Left kidney (tissue), 8 donors: ENCODE measurements around the gene SERBP1. TPM values are rescaled to one million over a fixed set of nuclear protein-coding genes. Genes with fewer than 3 reads are reported as not detected.
A peak's percentile ranks its signal among the peaks of the same experiment; 100 is the strongest.
"Not testable (repeated sequence)": the region's sequence is repeated elsewhere in the genome, so short reads cannot be mapped to it uniquely, and the experiment has no call there.

Experiments used
- DNase-seq: peaks from one replicate; pipeline ENCODE4 v3.0.0-alpha.2; 2013
- long read RNA-seq, 8 donors: transcript quantifications; one replicate each; lab custom pipeline, GENCODE V29; 2026
- polyA plus RNA-seq: library from polyadenylated mRNA; unstranded; fragments of 120-200 nt; gene quantifications from one replicate; pipeline ENCODE4 v1.2.1, GENCODE V29; 2013; ENCODE audit not compliant: insufficient read length

SERBP1 gene
- 417 TPM for polyA plus RNA-seq
- long read RNA-seq, donor 1, full-length matches to known transcripts = 99 of 354 reads
- long read RNA-seq, donor 1, partial matches to known transcripts = 255 of 354 reads
- long read RNA-seq, donor 1, other reads (novel, unspliced or antisense) = 0 of 354 reads
- long read RNA-seq, donor 2, full-length matches to known transcripts = 94 of 287 reads
- long read RNA-seq, donor 2, partial matches to known transcripts = 193 of 287 reads
- long read RNA-seq, donor 2, other reads (novel, unspliced or antisense) = 0 of 287 reads
- long read RNA-seq, donor 3, full-length matches to known transcripts = 98 of 281 reads
- long read RNA-seq, donor 3, partial matches to known transcripts = 183 of 281 reads
- long read RNA-seq, donor 3, other reads (novel, unspliced or antisense) = 0 of 281 reads
- long read RNA-seq, donor 4, full-length matches to known transcripts = 5 of 25 reads
- long read RNA-seq, donor 4, partial matches to known transcripts = 20 of 25 reads
- long read RNA-seq, donor 4, other reads (novel, unspliced or antisense) = 0 of 25 reads
- long read RNA-seq, donor 5, full-length matches to known transcripts = 129 of 313 reads
- long read RNA-seq, donor 5, partial matches to known transcripts = 184 of 313 reads
- long read RNA-seq, donor 5, other reads (novel, unspliced or antisense) = 0 of 313 reads
- long read RNA-seq, donor 6, full-length matches to known transcripts = 105 of 333 reads
- long read RNA-seq, donor 6, partial matches to known transcripts = 228 of 333 reads
- long read RNA-seq, donor 6, other reads (novel, unspliced or antisense) = 0 of 333 reads
- long read RNA-seq, donor 7, full-length matches to known transcripts = 140 of 469 reads
- long read RNA-seq, donor 7, partial matches to known transcripts = 329 of 469 reads
- long read RNA-seq, donor 7, other reads (novel, unspliced or antisense) = 0 of 469 reads
- long read RNA-seq, donor 8, full-length matches to known transcripts = 53 of 109 reads
- long read RNA-seq, donor 8, partial matches to known transcripts = 56 of 109 reads
- long read RNA-seq, donor 8, other reads (novel, unspliced or antisense) = 0 of 109 reads

DNA sequence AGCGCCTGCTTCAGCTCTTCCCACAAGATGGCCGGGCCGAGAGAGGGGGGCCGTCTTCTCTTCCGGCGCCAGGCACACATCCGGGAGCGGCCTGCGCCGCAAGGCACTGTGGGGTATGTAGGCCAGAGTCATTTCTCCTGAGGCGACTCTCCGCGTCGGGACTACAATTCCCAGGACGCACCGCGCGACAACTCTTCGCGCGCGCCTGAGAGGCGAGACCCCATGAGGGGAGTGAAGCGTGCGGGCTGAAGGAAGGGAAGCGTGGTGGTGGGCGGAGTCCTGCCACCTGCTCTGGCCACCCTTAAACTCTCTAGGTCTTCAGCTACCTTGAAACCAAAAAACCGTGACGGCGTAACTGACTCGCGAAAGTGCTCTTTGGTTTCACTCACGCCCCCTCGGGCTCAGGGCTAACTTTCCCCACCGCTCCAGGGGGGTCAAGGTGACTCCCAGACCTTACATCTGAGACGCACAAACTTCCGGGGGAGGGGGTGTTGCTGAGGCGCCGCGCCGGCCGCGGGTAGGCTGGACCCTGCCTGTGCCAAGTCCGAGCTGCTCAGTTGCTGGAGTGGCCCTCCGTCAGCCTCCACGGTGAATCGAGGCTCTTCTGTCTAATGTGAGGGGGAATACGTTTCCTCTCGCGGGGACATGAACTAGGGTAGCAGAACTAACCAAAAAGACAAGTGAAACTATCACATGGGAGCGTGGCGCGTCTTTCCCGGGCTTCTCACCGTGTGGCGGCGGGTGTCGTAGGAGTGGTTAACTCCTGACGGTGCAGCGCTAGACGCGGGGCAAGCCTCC is at the start of gene SERBP1:
TSS of gene SERBP1 (minus strand) at position 45 of the 798 bp plus-strand sequence. CDS start 102 bp downstream, outside the sequence.
- peak; percentile 97 for DNase-seq

DNA sequence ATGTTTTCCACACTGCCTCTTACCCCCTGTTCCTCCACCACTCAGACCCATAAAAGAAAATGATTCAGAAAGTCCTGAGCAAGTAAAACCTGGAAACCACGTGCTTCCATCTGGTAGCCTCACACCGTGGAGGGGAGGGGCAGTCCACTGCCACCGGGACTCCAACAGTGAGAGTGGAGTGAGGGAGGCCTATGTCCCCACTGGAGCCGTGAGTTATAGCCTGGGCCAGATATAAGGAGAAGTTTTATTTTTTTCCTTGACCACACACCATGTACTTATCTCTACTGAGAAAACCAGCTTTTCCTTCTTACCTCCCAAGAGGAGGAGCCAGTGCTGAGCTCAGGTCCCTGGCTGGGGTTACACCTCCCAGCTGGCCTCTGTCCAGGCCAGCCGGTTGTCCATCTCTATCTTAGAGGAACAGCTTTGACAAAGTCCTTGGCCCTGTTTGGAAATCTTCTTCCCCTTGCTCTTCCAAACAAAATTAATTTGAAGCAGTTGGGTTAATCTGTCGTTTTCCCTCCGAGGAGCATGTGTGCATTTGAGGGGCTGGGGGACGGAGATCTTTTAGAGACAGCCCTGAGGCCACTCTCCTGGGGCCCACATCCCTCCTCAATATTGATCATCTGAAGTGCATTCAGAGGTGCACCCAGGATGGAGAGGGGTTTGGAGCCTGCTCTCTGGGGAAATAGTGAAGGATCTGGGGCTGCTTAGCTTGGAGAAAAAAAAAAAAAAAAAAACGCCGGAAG is 49.1 kb upstream of the SERBP1 start:
- no peak for DNase-seq

DNA sequence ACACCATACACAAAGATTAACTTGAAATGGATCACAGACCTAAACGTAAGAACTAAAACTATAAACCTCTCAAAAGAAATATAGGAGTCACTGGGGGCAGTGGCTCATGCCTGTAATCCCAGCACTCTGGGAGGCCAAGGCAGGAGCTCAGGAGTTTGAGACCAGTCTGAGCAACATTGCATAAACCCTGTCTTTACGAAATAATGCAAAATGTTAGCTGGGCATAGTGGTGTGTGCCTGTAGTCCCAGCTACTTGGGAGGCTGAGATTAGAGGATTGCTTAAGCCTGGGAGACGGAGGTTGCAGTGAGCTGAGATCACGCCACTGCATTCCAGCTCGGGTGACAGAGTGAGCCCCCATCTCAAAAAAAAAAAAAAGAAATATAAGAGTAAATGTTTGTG is 46.7 kb upstream of the SERBP1 start:
- DNase-seq = no peak

DNA sequence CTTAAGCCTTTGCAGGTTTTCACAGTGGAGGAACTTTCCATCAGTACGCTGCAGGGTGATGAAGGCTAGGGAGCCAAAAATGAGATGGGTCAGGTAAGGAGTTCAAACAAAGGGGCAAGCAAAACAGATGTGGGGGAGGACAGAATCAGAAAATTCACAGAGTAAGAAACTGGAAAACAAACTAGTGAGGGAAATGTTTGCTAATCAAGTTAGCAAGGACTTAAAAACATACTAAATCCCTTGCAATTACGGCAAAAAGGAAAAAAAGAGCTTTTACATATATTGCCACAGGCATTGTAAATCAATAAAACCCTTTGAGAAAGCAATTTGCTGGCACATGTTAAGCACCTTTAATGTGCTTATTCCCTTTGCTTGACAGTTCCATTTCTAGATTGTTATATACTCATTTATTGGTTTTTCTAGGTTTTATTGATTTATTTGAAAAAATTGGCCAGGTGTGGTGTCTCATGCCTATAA is 45.8 kb upstream of the SERBP1 start:
- no peak for DNase-seq

DNA sequence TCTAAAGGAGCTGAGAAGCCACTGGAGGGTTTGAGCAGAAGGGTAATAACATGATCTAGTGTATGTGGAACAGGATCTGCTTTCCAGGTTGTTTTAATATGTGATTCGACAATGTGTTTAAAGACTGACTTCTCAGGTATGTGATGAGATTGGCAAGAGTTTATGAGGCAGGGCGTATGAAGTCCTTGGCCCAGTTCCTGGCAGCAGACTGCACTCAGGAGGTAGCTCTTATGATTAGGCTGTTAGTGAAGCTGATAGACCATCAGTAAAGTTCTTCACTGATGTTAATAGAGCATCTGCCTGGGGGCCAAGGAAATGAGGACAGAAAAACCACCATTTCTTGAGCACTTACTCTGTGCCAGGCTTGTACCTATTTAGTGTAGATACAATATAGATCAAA is 41.9 kb upstream of the SERBP1 start:
- no peak for DNase-seq

DNA sequence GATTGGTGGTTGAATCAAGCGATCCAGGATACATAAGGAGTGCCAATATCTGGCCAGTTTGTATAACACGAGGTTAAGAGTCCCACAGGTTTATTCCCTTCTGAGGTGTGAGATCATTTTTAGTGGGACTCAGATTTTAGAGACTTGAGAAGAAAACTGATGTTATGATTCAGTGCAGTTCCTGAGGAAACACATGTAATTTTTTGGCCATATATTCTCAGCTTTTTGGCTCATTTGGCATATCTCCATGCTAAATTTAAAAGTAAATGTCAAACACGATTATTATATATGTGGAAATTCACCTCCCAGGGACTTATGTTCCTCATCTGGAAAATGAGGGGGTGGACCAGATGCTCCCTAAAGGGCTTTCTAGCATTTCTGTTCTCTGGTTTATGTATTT is 39.2 kb upstream of the SERBP1 start:
- DNase-seq = no peak

DNA sequence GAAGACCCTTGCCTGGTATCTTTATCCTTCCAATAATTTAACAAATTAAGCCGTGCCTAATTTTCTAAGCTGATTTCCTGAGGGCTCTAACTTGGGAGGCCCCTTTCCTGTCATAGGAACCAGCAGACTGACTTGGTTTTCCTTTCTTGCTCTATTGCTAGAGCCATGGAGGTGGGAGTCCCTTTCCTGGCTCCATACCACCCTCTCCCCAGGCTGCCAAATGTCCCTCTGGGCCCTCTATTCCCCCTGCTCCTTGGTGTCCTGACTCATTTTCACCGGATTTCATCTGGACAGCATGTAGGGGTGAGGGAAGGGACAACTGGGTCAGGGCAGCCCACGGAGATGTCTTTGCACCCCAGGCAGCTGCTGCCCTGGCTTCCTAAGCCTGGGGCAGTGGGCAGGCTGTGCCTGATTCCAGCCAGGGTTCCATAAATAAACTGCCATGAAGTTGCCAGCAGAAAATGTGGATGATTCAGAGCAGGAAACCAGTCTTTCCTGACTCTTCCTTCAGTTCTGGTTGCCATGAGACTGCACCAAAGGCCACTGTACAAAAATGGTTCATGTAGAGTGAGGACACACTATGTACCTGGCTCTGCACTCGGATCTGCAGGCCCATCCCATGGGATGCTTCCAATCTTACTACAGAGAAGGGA is 38.0 kb upstream of the SERBP1 start:
- no peak for DNase-seq

DNA sequence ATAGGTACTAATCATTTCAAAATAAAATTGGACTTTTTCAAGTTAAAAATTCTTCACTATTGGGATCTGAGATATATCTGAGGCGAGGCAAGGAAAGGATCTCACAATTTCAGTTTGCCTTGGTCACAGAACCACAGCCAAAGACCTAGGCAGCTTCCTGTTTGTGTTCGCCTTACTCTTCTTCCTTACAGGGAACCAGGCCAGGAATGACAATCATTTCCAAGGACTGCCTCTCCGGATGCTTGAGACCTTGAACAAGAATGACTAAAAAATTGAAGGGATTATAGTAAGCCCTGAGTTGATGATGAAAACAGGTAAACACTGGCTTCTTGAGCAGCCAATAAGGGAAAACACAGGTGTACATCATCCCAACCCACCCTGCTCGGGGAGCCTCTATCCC is 35.2 kb upstream of the SERBP1 start:
- no peak for DNase-seq

DNA sequence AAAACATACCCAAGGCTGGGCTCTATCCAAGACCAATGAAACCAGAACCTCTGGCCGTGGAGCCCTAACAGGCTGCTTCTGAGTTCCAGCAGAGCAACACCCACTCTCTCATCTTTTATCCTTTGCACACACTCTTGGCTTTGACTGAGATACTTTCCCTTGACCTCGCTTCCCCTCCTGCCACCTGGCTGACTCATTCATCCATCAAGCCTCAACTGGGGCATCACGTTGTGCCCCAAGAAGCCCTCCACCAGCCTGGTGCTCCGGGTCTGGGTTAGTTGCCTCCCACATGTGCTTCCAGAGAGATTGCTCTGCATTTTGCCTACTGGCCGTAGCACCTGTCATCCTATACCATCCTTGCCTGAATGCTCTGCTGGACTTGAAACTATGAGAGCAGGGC is 34.5 kb upstream of the SERBP1 start:
- no peak for DNase-seq

DNA sequence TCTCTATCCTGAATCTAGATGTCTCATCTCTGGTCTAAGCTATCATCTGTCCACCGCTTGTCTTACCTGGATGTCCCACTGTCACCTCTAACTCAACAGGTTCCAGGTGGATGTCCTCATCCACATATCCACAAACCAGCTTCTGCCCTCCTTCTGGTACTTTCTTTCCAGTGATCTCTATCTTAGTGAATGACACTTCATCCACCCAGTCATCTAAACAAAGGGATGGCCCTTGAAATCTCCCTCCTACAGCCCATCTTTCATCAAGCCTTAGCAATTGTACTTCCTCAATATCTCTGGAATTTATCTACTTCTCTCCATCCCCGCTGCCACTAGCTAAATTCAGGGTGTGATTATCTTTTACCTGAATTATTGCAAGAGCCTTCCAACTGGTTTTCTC is 33.9 kb upstream of the SERBP1 start:
- DNase-seq = no peak

DNA sequence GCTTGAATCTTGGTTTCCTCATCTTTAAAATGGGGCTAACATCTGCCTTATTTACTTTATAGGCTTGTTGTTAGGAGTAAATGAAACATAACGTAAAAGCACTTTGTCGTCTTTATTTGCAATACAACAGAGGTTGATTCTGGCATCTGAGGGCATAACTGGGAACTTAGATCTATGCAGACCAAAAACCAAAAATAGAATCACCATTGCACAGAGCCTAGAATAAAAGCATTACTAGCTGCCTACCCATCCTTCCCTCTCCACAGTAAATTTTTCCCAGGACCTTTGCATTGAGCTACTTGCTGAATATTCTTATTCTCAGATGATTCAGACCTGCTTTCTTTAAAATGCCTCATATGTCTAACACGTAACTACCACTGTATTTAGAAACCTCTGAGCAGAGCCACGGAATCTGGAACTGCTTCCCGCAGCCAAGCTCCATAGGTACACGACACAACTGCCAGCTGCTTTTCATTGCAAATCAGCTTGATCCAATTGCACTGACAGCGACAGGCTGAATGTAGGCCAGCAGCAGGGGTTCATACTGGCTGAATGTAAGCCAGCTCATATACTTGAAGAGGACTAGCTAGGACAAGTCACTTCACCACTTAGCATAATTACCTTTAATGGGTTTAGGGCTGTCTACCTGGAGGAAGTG is 33.2 kb upstream of the SERBP1 start:
- no peak for DNase-seq

DNA sequence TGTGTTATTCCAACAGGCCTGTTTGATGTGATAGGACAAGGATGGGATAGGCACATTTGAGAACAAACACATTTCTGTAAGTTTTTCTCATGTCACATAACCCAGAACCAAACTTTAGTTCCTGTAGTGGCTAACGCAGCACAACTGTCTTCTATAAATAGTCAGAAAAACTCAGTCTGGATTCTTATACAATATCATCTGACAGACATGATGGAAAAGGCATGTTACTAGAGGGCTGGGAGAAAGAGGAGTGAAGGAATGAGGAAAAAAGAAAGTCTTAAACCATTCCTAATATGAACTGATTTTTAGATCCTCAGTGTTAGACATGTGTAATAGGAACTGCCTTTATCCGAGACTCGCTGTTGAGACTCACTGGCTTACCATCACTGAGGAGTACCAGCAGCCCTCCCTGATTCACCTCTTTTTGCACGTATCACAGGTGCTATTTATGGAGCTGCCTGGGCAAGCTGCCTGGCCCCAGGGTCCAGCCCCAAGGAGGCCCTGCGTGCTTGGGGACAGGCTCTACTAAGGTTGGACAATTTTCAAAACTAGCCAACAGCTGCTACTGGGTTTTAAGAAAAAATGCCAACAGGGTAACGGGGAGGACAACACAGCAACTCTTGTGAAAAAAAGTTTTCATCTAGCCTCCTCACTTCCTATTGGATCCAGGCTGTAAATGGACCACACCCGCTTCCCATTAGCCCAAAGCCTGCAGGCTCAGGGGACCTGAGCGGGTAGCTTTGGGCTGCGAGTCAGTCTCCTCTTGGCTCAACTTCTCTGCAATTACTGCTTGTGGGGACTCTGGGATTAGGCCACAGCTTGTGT is 30.7 kb upstream of the SERBP1 start:
- DNase-seq = no peak

DNA sequence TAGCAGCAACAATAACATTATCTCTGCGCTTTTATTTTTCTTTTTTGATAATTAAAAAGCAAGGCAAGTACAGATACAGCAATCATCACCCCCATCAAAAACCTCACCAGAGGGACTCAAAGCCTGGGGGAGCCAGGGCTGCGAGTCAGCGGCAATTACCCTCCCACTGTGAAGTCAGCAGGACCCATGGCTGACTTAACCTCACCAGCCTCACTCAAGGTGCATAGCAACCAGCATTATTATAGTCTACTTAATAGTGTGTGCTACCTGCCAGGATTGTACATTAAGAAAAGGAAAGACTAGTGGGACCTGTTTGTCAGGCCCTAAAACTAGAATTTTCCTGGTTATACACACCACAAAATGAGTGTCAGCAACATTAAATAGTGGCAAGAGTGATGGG is 28.9 kb upstream of the SERBP1 start:
- DNase-seq = no peak

DNA sequence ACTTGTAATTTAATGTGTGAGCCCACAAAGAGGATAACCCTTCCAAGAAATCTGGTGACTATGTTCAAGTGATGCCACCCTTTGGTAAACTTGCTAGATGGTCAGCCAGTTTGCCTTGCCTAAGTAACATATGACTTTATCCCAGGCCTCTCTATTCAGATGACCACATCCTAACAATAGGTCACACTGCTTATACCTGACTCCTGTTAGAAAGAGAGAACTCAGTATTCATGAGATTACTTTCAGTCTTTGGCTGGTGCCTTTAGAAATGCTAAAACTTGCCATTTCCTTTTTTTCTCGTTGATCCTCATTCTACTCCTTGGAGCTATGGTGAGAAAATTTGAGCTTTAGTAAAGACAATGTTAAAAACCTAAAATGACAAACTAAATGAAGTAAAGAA is 28.5 kb upstream of the SERBP1 start:
- no peak for DNase-seq

DNA sequence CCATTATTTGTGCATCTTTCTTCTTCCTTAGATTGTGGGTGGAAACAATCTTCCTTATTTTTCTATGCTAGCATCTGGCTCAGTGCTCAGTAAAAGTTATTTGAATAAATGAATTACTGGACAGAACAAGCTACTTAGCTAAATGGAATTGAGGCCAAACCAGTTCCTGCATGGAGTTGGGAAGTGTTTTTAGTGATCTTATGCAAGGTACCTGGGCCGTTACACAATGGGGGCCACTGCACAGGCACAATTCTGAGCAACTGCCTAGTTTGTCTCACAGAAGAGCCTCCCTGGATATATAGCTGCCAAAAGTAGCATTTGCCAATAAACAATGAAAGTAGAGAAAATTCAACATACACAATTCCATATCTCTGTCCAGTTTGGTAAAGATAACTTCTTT is 27.0 kb upstream of the SERBP1 start:
- no peak for DNase-seq

DNA sequence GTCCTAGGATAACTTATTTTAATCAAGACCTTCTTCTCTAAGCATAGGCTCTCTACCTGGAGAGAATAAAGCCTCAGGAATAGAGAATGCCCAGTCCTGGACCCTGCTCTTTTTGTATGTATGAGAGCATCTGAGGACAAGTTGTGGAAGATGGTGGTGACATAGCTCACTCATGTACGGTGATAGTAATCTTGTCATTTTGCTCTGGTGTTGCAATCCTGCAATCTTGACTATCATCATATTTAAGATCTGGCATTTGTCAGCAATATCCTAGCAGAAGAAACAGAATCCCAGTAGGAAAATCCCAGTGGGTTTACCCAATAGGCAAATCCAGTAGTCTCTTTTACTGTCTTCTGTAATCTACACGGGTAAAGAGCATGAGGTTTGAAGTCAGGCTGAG is 21.6 kb upstream of the SERBP1 start:
- DNase-seq = no peak

DNA sequence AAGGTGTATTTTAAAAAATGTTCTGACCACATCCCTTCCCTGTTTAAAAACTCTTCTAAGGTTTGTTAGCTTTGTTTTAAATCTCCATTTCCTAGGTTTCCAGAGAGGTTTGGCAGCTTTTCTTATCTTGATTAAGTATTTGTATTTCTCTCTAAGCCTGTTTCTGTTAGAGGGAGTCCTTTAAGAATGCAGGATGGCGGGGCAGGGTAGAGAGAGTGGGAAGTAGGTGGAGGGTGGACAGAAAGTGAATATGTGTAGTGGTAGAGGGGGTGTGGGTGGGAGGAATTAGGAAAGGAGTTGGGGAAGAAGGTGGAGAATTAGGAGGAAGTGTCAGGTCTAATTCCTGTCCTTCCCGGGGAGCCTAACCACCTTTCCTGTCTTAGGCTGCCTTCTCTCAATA is 21.2 kb upstream of the SERBP1 start:
- DNase-seq = no peak

DNA sequence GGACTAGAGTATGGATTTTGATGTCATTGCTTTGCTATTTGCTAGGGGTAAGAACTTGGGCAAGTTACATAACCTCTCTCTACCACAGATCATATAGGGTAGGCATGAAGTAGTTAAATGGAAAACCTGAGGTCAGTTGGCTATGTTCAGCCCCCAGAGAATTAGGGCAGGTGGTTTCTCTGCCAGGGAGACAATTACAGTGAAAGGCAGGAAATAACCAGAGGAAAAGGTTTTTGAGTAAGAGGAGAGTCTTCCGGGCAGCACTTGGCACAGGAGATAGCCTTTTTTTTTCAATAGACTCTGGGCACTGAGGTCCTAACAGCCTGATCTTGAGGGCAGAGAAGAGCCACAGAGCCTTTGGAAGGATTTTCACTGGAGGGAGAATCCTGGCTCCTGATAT is 16.7 kb upstream of the SERBP1 start:
- DNase-seq = no peak

DNA sequence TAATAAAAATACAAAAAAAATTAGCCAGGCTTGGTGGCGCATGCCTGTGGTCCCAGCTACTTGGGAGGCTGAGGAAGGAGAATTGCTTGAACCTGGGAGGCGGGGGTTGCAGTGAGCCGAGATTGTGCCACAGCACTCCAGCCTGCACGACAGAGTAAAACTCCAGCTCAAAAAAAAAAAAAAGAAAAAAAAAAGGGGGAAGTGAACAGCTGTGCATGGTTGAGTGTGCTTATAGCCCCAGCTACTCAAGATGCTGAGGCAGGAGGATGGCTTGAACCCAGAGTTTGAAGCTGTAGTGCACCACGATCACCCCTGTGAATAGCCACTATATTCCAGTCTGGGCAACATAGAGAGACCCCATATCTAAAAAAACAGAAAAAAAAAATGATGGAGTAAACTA is 15.8 kb upstream of the SERBP1 start:
- not testable (repeated sequence) for DNase-seq
